SK-N-SH (cell line): ENCODE data around the gene STAT5B. TPM values are rescaled to one million over a fixed set of nuclear protein-coding genes. Genes with fewer than 3 reads are reported as not detected.

ENCODE experiments used
- CTCF ChIA-PET: fragments of 300-600, 350-600 bp; formaldehyde crosslinking; extraction: SDS; loops from one replicate; lab custom pipeline; 2021; lab: Yijun Ruan, JAX
- POLR2A ChIA-PET: fragments of 350-600 bp; sonication (Branson Sonifier 250); formaldehyde crosslinking; extraction: SDS; loops from one replicate; lab custom pipeline; 2020; ENCODE audit warnings: antibody characterized with exemption, inconsistent platforms; lab: Yijun Ruan, JAX
- DNase-seq: peaks from one replicate; pipeline ENCODE4 v3.0.0; 2012
- H2AFZ ChIP-seq: fragments of 200-600 bp; sonication (generic); 2 replicates; pipeline ENCODE4 v1.8.1; 2016; ENCODE audit warnings: antibody characterized with exemption, mild to moderate bottlenecking, low read depth
- H3F3A ChIP-seq: fragments of 200-600 bp; sonication (generic); replicated peaks from 2 replicates; pipeline ENCODE3; 2016; ENCODE audit warnings: antibody characterized with exemption, mild to moderate bottlenecking; ENCODE audit not compliant: insufficient read depth
- H3K27ac ChIP-seq, 2 experiments: fragments of 200-500 bp in 1 of 2; fragments of 200-600 bp in 1 of 2; sonication (Bioruptor generic) in 1 of 2; sonication (generic), shearing (Covaris generic) in 1 of 2; 2 replicates each; pipeline versions ENCODE4 v1.5.1 to v1.6.1; 2014 to 2016; ENCODE audit warnings: low read depth in 2 of 2, inconsistent platforms in 1 of 2, low read length in 1 of 2, mild to moderate bottlenecking in 1 of 2, mixed read lengths in 1 of 2
- H3K27me3 ChIP-seq: fragments of 200-600 bp; sonication (generic), shearing (Covaris generic); 2 replicates; pipeline ENCODE4 v1.6.1; 2016; ENCODE audit warnings: mixed run types; ENCODE audit not compliant: insufficient read depth
- H3K36me3 ChIP-seq, 2 experiments: fragments of 200-500 bp in 1 of 2; fragments of 200-600 bp in 1 of 2; sonication (Bioruptor generic) in 1 of 2; sonication (generic) in 1 of 2; replicated peaks in 1 of 2; 2 replicates each; pipeline versions ENCODE3 to v1.5.1; 2014 to 2016; ENCODE audit warnings: low read length in 1 of 2, mild to moderate bottlenecking in 1 of 2; ENCODE audit not compliant: insufficient read depth in 2 of 2, control insufficient read depth in 1 of 2
- H3K4me1 ChIP-seq, 2 experiments: fragments of 200-500 bp in 1 of 2; fragments of 200-600 bp in 1 of 2; sonication (Bioruptor generic) in 1 of 2; sonication (generic), shearing (Covaris generic) in 1 of 2; 2 replicates each; pipeline versions ENCODE4 v1.5.1 to v1.6.1; 2014 to 2016; ENCODE audit warnings: low read depth in 1 of 2, low read length in 1 of 2, mixed run types in 1 of 2; ENCODE audit not compliant: insufficient read depth in 2 of 2, control insufficient read depth in 1 of 2
- H3K4me2 ChIP-seq: fragments of 200-600 bp; sonication (generic), shearing (Covaris generic); 2 replicates; pipeline ENCODE4 v1.6.1; 2017; ENCODE audit warnings: mixed run types
- H3K4me3 ChIP-seq, 2 experiments: fragments of 200-500 bp in 1 of 2; fragments of 200-600 bp in 1 of 2; sonication (Bioruptor generic) in 1 of 2; sonication (generic), shearing (Covaris generic) in 1 of 2; 2 replicates each; pipeline versions ENCODE4 v1.5.1 to v1.8.1; 2014 to 2016; ENCODE audit warnings: low read depth in 2 of 2, inconsistent platforms in 1 of 2, low read length in 1 of 2, mild to moderate bottlenecking in 1 of 2, mixed read lengths in 1 of 2, moderate library complexity in 1 of 2
- H3K79me2 ChIP-seq: fragments of 200-600 bp; sonication (generic); 2 replicates; pipeline ENCODE4 v1.8.1; 2017; ENCODE audit warnings: mild to moderate bottlenecking; ENCODE audit not compliant: insufficient read depth
- H3K9ac ChIP-seq: fragments of 200-600 bp; sonication (generic); 2 replicates; pipeline ENCODE4 v1.6.1; 2017; ENCODE audit warnings: mixed run types
- H3K9me2 ChIP-seq: fragments of 200-600 bp; sonication (generic); 2 replicates; pipeline ENCODE4 v1.6.1; 2017; ENCODE audit warnings: mixed run types
- H3K9me3 ChIP-seq: fragments of 200-600 bp; sonication (generic); 2 replicates; pipeline ENCODE4 v1.6.1; 2017; ENCODE audit warnings: mixed run types, mild to moderate bottlenecking, moderate library complexity
- H4K20me1 ChIP-seq: fragments of 200-600 bp; sonication (generic); 2 replicates; pipeline ENCODE4 v1.6.1; 2017; ENCODE audit warnings: mild to moderate bottlenecking, mixed run types; ENCODE audit not compliant: insufficient read depth
- ELF1 ChIP-seq: IDR thresholded peaks from 2 replicates; pipeline ENCODE4 v1.4.0; 2012
- EZH2phosphoT487 ChIP-seq: fragments of 200-600 bp; sonication (generic); IDR thresholded peaks from 2 replicates; pipeline ENCODE4 v1.6.1; 2017; ENCODE audit warnings: low read depth, mixed run types, mild to moderate bottlenecking, antibody characterized with exemption, moderate library complexity, borderline replicate concordance
- FOXM1 ChIP-seq: IDR thresholded peaks from 2 replicates; pipeline ENCODE4 v1.4.0; 2012; ENCODE audit warnings: low read depth, mild to moderate bottlenecking
- GABPA ChIP-seq: IDR thresholded peaks from 2 replicates; pipeline ENCODE4 v1.4.0; 2012; ENCODE audit warnings: low read depth, mild to moderate bottlenecking
- GATA2 ChIP-seq: sonication (generic); formaldehyde crosslinking; IDR thresholded peaks from 2 replicates; pipeline ENCODE4 v1.5.0; 2020; ENCODE audit warnings: mild to moderate bottlenecking, missing genetic modification reagents
- JUND ChIP-seq: IDR thresholded peaks from 2 replicates; pipeline ENCODE4 v1.4.0; 2012
- MXI1 ChIP-seq: IDR thresholded peaks from 2 replicates; pipeline ENCODE4 v1.6.1; 2012; ENCODE audit warnings: mild to moderate bottlenecking, low read depth, low read length, improper control_type of control experiment
- POLR2AphosphoS5 ChIP-seq: IDR thresholded peaks from 2 replicates; pipeline ENCODE4 v1.6.1; 2012; ENCODE audit warnings: low read depth, low read length
- REST ChIP-seq: IDR thresholded peaks from 2 replicates; pipeline ENCODE4 v1.6.1; 2012; ENCODE audit warnings: mild to moderate bottlenecking, low read depth, low read length, moderate library complexity
- RFX5 ChIP-seq: IDR thresholded peaks from 2 replicates; pipeline ENCODE4 v1.6.1; 2012; ENCODE audit warnings: mild to moderate bottlenecking, improper control_type of control experiment, low read length
- RXRA ChIP-seq: IDR thresholded peaks from 2 replicates; pipeline ENCODE4 v1.4.0; 2012; ENCODE audit warnings: low read depth, mild to moderate bottlenecking, borderline replicate concordance
- TAF1 ChIP-seq: IDR thresholded peaks from 2 replicates; pipeline ENCODE4 v1.6.1; 2012; ENCODE audit warnings: low read depth, mild to moderate bottlenecking, low read length, moderate library complexity, borderline replicate concordance
- TCF12 ChIP-seq: IDR thresholded peaks from 2 replicates; pipeline ENCODE4 v1.4.0; 2012
- USF1 ChIP-seq: IDR thresholded peaks from 2 replicates; pipeline ENCODE4 v1.4.0; 2012; ENCODE audit warnings: low read depth, borderline replicate concordance
- USF2 ChIP-seq: fragments of 150-350 bp; IDR thresholded peaks from 2 replicates; pipeline ENCODE4 v1.6.1; 2017; ENCODE audit warnings: antibody characterized with exemption, low read length, low read depth, borderline replicate concordance
- WGBS: methylation state at CpG from one replicate; pipeline ENCODE4 v1.1.6; 2017; ENCODE audit warnings: low lambda C conversion rate; 5-methylcytosine and 5-hydroxymethylcytosine counted together
- polyA plus RNA-seq, 3 experiments: library from polyadenylated mRNA; depleted of rRNA; stranded (reverse); fragments of >200 nt; gene quantifications; 2 replicates each; pipeline ENCODE4 v1.2.3, GENCODE V29; 2012

STAT5B gene
- polyA plus RNA-seq, 1 of the 3 experiments (the other 2 are of a cell fraction) = 23.6 TPM

- TF ChIP-seq REST (no peak), RFX5 (no peak), TCF12 (no peak), USF2 (no peak), TAF1 (no peak)
Measured at GRCh38 chr17:42291129-42291528, 14.9 kb upstream of the STAT5B start (continued).

- no peak overlapping the region for H3K4me3 ChIP-seq
- no peak overlapping the region for H3K4me2 ChIP-seq
- H3F3A ChIP-seq = peaks cover 4% of the 10 kb centered on the region
- H3K79me2 ChIP-seq = no peaks in the 10 kb centered on the region
- CTCF ChIA-PET = interaction anchor here (2.1 kb wide), 2 partner anchors 10 to 68 kb away, joined by 5 to 11 read pairs; no protein-coding TSS in a partner anchor
- H3K27ac ChIP-seq = no peak overlapping the region
- H3K9me2 ChIP-seq = no peaks in the 10 kb centered on the region
- DNase-seq = peak; percentile 15
- no peaks in the 10 kb centered on the region for H3K36me3 ChIP-seq
- no peak overlapping the region for H2AFZ ChIP-seq
- H3K9me3 ChIP-seq = no peaks in the 10 kb centered on the region
- POLR2A ChIA-PET = no interaction called here
- 93% methylated on average over 5 of the region's 5 CpGs for WGBS
- no peaks in the 10 kb centered on the region for H4K20me1 ChIP-seq
- H3K4me1 ChIP-seq = peaks cover 0 to 7% of the 10 kb centered on the region in 2 experiments; a peak in 1 of 4 replicates
- H3K27me3 ChIP-seq = no peaks in the 10 kb centered on the region
- no peak for TF ChIP-seq MXI1
- TF ChIP-seq GATA2 (CRISPR knock-in tag) = no peak
- TF ChIP-seq USF1 = no peak
- TF ChIP-seq RXRA = no peak
- TF ChIP-seq FOXM1 = no peak
- TF ChIP-seq USF2 = no peak
- TF ChIP-seq EZH2phosphoT487 = no peak
- TF ChIP-seq JUND = no peak
- no peak for TF ChIP-seq ELF1
- TF ChIP-seq TCF12 = no peak
- TF ChIP-seq POLR2AphosphoS5 = no peak
- no peak for TF ChIP-seq GABPA
- H3K9ac ChIP-seq = no peak overlapping the region
Measured at GRCh38 chr17:42290577-42290976, 14.4 kb upstream of the STAT5B start.
